ENCODE measurements around the gene NUDC. TPM values are rescaled to one million over a fixed set of nuclear protein-coding genes. Genes with fewer than 3 reads are reported as not detected.

NUDC gene
- polyA plus RNA-seq, 1 of the 3 experiments (the other 2 are of a cell fraction), result 153 TPM

DNA sequence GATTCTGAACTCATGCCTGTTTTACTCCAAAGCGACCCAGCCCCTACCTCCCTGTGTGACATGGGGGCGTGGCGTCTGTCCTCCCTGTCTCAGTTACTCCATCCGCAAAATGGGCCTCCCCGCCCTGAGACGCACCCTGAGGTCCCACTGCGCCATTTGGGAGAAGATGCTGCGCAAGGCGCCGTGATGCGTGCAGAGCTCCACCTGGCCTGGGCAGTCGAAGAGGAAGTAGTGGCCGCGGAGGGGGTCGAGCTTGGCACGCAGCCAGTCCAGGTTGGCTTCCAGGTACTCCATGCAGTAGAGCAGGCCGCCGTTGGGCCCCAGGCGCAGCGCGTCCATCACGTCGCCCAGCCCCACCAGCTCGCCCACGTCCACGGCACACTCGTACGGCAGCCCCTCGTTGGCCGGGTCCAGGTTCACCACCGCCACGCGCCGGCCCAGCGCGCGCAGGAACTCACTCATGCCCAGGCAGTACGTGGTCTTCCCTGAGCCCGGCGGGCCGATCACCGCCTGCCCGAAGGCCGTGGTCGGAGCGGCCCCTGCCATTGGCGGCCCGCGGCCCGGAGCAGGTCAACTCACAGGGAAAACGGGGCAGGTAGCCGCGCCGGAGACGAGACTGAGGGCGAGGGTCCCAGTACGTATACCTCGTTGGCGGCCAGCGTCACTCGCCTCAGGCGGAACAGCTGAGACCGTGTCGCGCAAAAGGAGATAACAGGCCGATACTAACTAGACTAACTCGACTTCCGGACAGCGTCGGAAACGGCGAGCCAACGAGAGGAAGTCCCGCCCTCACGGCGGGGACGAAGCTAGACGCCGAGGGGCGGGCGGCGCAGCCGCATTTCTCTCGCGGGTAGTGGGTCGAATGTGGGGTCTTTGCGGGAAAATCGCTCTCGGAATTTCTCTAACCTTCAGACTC is 31.7 kb upstream of the NUDC start, which contains the start of gene GPN2 (continued):
- no peak for TF ChIP-seq EZH2phosphoT487 (IDR thresholded peaks at IDR 0.05; ENCODE audit: borderline replicate concordance, low read depth)
- TF ChIP-seq TAF1 (IDR thresholded peaks at IDR 0.05; ENCODE audit: borderline replicate concordance, low read depth, low read length), result peak; percentile 80
- no peak for TF ChIP-seq FOSL2 (IDR thresholded peaks at IDR 0.05; ENCODE audit: borderline replicate concordance, low read depth)
- TF ChIP-seq GATA2 (CRISPR knock-in tag; IDR thresholded peaks at IDR 0.05), result peak; percentile 86
- TF ChIP-seq MEF2A (IDR thresholded peaks at IDR 0.05; ENCODE audit: borderline replicate concordance, low read depth), result no peak
- TF ChIP-seq FOXM1 (IDR thresholded peaks at IDR 0.05; ENCODE audit: low read depth), result no peak
- peak; percentile 93 for TF ChIP-seq GABPA (IDR thresholded peaks at IDR 0.05; ENCODE audit: low read depth)
- TF ChIP-seq POLR2AphosphoS5 (IDR thresholded peaks at IDR 0.05; ENCODE audit: low read depth, low read length), result peak; percentile 95
- TF ChIP-seq FOXJ3 (CRISPR knock-in tag; IDR thresholded peaks at IDR 0.05), result no peak
- no peak for TF ChIP-seq USF1 (IDR thresholded peaks at IDR 0.05; ENCODE audit: borderline replicate concordance, low read depth)
- TF ChIP-seq YY1 (IDR thresholded peaks at IDR 0.05; ENCODE audit: low read depth), result no peak
- no peak for TF ChIP-seq RXRA (IDR thresholded peaks at IDR 0.05; ENCODE audit: borderline replicate concordance, low read depth)
- TF ChIP-seq SMC3 (IDR thresholded peaks at IDR 0.05; ENCODE audit: low read depth, low read length), result no peak

DNA sequence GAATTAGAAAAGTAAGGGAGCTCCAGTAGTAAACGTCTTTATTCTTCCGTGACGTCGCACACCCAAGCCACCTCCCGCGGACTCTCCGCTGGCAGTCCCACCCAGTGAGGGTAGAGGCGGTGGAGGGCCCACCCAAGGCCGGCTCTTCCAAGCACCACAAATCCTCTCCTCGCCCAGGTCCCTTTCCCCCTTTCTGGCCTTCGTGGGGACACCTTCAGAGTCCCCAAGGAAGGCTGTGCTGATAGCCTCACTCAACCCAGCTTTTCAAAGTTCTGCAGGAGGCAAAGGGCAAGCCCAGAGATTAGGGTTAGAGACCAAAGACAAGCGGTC is 31.1 kb upstream of the NUDC start:
- TF ChIP-seq, protein P1, sequence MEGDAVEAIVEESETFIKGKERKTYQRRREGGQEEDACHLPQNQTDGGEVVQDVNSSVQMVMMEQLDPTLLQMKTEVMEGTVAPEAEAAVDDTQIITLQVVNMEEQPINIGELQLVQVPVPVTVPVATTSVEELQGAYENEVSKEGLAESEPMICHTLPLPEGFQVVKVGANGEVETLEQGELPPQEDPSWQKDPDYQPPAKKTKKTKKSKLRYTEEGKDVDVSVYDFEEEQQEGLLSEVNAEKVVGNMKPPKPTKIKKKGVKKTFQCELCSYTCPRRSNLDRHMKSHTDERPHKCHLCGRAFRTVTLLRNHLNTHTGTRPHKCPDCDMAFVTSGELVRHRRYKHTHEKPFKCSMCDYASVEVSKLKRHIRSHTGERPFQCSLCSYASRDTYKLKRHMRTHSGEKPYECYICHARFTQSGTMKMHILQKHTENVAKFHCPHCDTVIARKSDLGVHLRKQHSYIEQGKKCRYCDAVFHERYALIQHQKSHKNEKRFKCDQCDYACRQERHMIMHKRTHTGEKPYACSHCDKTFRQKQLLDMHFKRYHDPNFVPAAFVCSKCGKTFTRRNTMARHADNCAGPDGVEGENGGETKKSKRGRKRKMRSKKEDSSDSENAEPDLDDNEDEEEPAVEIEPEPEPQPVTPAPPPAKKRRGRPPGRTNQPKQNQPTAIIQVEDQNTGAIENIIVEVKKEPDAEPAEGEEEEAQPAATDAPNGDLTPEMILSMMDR (IDR thresholded peaks at IDR 0.05), result no peak
- TF ChIP-seq POLR2AphosphoS5 (IDR thresholded peaks at IDR 0.05; ENCODE audit: low read depth, low read length) (no peak), FOXM1 (IDR thresholded peaks at IDR 0.05; ENCODE audit: low read depth) (no peak), FOXJ3 (CRISPR knock-in tag; IDR thresholded peaks at IDR 0.05) (no peak), MEF2A (IDR thresholded peaks at IDR 0.05; ENCODE audit: borderline replicate concordance, low read depth) (no peak), CHD2 (IDR thresholded peaks at IDR 0.05; ENCODE audit: low read length, partially characterized antibody) (no peak), RXRA (IDR thresholded peaks at IDR 0.05; ENCODE audit: borderline replicate concordance, low read depth) (no peak)
- H3K27ac ChIP-seq (ENCODE audit: low read depth in 2 of 2, low read length in 1 of 2), result peak overlapping the region; percentile 84 to 88; a peak in 3 of 4 replicates

More for the DNA sequence above, 31.1 kb upstream of the NUDC start:
- Histone ChIP-seq H3K9me2 (no peaks in the 10 kb centered on the region), H3K36me3 (replicated peaks in 1 of 2; ENCODE audit: control insufficient read depth in 1 of 2, insufficient read depth in 2 of 2, low read length in 1 of 2) (peaks cover 39 to 42% of the 10 kb centered on the region in 2 experiments), H3F3A (replicated peaks; ENCODE audit: insufficient read depth) (peaks cover 13% of the 10 kb centered on the region), H3K9me3 (no peaks in the 10 kb centered on the region), H3K79me2 (ENCODE audit: insufficient read depth) (peaks cover 45% of the 10 kb centered on the region), H3K4me1 (ENCODE audit: control insufficient read depth in 1 of 2, insufficient read depth in 2 of 2, low read depth in 1 of 2, low read length in 1 of 2) (peaks cover 0 to 16% of the 10 kb centered on the region in 2 experiments; a peak in 2 of 4 replicates), H3K4me3 (ENCODE audit: low read depth in 2 of 2, low read length in 1 of 2) (peak overlapping the region; percentile 87 to 95), H4K20me1 (ENCODE audit: insufficient read depth) (no peaks in the 10 kb centered on the region; the same call in 1 of the 2 replicates), H2AFZ (ENCODE audit: low read depth) (peak overlapping the region; percentile 95; the same call in 1 of the 2 replicates), H3K4me2 (peak overlapping the region; percentile 97), H3K9ac (peak overlapping the region; percentile 91), H3K27me3 (ENCODE audit: insufficient read depth) (no peaks in the 10 kb centered on the region)
- ChIA-PET CTCF (interaction anchor here (0.8 to 2.0 kb wide), 3 partner anchors 10 to 100 kb away, joined by 3 to 7 read pairs (median 3); partner anchors contain the start of genes GPATCH3 and NUDC), POLR2A (interaction anchor here (0.9 to 1.9 kb wide), 7 partner anchors 10 to 458 kb away, joined by 3 to 17 read pairs (median 4); partner anchors contain the start of genes DHDDS, GPATCH3 and NUDC)
- no peak for DNase-seq
- 0% methylated on average over 2 of the region's 12 CpGs for WGBS (ENCODE audit: low lambda C conversion rate)

All from SK-N-SH (cell line).